HPDE6-E6E7 (cell line): ENCODE results near the gene SH2D3C.

ENCODE experiments used
- DNase-seq: peaks from one replicate; pipeline ENCODE4 v3.0.0; 2011; ENCODE audit warnings: missing footprints; ENCODE audit errors: extremely low spot score

SH2D3C gene, protein sequence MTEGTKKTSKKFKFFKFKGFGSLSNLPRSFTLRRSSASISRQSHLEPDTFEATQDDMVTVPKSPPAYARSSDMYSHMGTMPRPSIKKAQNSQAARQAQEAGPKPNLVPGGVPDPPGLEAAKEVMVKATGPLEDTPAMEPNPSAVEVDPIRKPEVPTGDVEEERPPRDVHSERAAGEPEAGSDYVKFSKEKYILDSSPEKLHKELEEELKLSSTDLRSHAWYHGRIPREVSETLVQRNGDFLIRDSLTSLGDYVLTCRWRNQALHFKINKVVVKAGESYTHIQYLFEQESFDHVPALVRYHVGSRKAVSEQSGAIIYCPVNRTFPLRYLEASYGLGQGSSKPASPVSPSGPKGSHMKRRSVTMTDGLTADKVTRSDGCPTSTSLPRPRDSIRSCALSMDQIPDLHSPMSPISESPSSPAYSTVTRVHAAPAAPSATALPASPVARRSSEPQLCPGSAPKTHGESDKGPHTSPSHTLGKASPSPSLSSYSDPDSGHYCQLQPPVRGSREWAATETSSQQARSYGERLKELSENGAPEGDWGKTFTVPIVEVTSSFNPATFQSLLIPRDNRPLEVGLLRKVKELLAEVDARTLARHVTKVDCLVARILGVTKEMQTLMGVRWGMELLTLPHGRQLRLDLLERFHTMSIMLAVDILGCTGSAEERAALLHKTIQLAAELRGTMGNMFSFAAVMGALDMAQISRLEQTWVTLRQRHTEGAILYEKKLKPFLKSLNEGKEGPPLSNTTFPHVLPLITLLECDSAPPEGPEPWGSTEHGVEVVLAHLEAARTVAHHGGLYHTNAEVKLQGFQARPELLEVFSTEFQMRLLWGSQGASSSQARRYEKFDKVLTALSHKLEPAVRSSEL

DNA sequence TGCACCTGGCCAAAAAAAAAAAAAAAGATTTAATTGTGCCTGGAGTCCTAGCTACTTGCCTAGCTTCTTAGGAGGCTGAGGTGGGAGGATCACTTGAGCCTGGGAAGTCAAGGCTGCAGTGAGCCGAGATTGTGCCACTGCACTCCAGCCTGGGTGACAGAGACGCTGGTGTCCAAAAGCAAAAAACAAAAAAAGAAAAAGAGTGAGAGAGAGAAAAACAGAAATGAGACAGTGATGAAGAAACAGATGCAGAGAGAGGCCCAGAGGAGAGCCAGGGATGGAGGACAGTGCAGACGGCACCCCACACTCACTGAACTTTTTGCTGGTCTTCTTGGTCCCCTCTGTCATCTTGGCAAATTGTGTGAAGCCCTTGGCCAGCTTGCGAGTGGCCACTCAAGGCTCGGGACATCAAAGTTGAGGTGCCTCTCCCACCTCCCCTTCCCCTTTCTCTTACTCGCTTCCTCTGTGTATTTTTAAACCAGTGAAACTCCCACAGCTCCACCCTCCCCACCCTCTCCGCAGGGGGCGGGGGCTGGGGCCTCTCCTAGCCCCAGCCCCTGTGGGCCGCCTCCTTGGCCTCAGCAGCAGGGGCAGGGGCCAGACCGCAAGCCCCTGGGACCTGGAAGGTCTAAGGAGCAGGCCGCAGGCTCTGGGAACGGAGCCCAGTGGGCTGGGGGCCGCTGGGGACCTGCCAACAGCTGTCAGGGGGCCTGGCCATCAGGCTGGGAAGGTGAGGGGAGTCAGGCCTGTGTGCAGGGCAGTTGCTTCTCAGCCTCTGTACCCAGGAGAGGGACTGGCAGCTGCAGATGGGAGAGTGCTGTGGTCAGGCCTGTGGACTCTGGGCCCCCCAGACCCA is at the start of gene SH2D3C:
Gene SH2D3C, minus strand, starts transcription at position 387 of the 856 bp plus-strand sequence. Its CDS starts 39 bp downstream, at position 348.
- no peak for DNase-seq

DNA sequence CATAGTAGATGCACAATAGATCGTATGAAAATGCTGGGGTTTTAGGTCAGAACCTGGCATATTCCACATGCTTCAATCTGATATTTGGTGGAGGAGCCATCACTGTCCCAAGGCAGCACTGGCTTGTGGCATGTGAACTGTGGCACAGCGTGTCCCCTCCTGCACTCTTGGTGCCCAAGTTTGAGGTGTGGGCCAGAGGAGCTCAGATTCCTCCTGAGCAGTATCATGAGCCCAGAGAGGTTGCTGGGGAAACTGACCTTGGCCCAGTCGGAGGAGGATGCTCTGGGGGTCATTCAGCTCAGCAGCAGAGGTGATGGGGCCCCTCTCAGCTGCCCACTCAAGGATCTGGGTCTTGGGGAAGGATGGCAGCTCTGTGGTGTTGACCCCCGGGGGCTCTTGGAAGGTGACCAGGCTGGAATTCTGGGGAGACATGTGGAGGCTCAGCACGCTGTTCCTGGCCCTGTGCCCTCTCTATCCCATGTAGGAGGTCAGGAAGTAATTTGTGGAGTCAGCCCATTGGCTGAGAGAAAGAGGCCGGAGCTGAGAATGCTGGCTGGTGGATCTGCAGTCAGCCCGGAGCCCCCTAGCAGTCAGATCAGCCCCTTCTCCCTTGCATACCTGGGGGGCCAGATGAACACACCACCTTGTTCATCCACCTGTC is 47.9 kb upstream of the SH2D3C start:
- DNase-seq = no peak

DNA sequence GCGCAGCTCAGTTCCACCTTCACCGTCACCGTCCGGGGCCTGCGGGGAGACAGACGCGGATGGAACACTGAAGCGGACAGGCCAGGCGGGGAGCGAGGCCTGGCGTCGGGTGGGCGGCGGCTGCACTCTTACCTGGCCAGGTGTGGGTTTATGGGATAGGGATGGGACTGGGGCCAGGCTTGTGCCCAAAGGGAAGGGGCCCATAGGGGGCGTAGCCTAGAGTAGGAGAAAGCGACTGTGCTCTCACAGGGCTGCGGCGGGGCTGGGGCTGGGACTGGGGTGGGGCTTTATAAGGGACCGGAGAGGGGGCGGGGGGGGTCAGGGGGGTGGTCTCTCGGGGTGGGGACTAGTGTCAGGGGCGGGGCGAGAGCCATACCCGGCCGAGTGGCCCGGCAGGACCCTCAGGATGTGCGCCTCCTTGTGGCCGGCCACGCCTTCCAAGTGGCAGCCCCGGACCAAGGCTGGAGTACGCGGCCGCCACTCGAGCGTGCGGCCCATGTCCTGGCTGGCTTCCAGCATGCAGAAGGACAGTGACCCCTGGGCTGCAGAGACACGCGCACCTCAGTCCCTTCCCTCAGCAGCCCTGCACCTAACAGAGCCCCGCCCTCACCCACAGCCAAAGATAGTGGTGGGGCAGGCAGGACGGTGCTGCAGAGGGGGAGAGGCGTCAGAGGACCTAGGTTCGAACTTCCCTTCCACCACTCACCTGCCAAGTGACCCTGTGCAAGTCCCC is 47.0 kb upstream of the SH2D3C start:
- no peak for DNase-seq

DNA sequence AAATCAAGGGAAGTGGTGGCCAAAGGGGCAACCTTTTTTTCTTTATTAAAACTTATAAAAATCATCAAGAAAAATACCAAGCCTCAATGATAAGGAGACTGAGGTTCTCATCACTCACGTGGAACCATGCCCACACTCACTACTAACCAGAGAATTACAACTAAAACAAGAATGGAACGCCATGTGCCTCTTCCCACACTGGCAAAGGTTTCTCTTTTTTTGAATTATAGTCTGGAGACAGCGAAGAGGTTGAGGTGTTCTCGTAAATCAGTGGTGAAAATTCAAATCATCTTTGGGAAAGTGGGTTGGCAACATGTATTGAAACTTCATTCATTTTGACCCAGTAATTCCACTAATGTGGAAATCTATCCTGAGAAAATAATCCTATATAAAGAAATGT is 43.6 kb upstream of the SH2D3C start:
- no peak for DNase-seq

DNA sequence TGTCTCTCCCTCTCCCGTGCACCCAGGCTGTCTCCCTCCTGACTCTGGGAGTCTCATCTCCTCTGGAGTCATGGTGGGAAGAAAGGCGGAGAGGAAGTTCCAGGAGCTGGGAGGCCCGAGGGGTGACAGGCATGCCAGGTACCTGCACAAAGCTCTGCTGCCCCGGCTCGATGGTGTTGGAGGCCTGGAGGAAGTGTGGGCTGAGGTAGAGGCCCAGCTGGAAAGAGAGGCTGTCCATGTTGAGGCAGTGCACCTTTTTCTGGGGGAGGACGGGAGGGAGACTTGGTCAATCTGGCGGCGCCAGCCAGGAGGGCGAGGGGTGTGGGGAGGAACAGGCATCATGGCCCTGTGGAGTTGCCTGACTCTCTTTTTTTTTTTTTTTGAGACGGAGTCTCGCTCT is 40.1 kb upstream of the SH2D3C start:
- no peak for DNase-seq

DNA sequence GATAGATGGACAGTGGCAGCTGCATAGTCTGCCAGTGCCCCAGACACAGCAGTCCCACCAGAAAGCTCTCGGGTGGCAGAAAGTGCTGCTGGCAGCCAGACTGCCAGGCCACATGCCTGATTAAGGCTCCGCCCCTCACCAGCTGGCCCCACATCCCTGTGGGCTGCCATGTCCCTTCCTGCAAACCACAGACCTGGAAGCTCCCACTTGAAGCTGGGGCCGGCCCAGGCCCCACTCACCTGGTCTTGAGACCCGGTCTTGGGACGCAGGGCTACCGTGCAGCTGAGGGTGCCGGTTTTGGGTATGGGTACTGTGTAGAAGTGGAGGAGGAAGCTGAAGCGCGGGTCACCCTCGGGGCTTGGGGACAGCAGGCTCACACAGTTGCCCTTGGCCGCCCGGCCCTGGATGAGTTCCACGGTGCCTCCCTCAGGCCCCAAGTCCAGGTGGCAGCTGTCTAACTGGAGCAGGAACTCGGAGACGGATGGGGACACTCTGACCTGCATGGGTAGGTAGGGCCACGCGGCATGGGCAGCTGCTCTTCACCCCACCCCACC is 39.5 kb upstream of the SH2D3C start:
- DNase-seq = no peak

DNA sequence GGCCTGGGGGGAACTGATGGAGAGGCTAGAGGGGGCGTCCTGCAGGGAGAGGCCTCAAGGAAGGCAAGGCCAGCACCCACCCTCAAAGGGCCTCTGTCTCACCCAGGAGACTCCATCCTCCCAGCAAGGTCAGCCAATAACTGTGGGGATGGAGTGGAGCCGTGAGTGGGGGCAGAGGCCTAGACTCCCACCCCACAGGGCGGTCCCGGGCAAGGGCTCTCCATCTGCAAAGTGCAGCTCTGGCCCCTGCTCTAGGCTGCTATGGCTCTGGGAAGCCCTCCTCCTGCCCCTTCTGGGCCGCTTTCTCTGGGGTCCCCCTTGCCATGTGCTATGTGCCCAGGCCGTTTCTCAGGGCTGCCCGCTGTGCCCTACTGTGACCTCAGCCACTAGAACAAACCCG is 38.3 kb upstream of the SH2D3C start:
- no peak for DNase-seq

DNA sequence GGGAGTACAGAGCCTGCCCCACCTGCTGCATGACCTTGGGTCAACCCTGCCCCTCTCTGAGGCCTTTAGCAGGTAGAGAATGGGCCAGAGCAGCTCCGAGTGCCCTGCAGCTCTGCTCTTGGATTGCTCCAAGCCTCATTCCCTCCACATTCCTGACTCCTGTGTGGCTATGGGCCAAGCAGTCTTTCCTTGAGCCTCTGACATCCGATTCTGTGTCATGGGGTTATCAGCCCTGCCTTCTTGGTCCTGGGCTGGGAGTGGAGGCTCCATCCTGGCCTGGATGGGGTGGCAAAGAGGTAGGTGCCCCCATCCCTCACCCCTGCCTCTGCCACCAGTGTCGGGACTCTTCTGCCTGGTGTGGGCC is 37.9 kb upstream of the SH2D3C start:
- DNase-seq = no peak

DNA sequence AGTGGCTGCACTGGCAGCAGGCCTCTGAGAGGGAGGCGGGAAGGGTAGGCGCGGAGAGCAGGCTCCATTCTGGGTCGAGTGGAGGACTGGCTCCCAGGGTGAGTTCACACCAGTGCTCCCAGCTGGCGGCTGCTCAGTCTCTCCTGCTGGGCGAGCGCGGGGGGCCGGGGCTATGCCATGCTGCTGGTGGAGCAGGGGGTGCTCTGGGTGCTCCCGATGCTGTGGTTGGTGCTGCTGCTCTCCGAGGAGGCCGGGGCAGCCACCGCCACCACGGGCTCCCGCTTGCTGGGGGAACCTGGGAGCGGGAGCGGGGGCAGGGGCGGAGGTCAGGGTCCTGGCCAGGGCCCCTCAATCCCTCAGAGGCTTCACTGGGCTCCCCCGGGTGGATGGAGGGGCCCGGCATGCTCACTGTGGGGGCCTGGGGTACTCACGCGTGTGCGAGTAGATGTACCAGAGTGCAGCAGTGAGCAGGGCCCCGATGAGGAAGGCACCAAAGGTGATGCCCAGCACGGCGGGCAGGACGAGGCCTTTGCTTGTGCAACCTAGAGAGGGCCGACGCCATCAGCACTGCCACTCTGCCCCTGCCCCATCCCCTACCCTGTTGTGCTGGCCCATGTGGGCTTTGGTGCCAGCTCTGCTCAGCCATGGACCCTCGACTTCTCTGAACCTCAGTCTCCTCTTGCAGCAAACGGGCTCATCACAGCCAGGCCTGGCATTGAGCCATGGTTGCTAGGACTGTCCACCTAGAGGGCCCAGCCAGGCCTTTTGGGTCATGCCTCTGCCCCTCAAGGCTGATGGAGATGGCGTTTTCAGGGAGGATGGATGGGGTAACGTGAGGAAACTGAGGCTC is 37.3 kb upstream of the SH2D3C start:
- DNase-seq = no peak

DNA sequence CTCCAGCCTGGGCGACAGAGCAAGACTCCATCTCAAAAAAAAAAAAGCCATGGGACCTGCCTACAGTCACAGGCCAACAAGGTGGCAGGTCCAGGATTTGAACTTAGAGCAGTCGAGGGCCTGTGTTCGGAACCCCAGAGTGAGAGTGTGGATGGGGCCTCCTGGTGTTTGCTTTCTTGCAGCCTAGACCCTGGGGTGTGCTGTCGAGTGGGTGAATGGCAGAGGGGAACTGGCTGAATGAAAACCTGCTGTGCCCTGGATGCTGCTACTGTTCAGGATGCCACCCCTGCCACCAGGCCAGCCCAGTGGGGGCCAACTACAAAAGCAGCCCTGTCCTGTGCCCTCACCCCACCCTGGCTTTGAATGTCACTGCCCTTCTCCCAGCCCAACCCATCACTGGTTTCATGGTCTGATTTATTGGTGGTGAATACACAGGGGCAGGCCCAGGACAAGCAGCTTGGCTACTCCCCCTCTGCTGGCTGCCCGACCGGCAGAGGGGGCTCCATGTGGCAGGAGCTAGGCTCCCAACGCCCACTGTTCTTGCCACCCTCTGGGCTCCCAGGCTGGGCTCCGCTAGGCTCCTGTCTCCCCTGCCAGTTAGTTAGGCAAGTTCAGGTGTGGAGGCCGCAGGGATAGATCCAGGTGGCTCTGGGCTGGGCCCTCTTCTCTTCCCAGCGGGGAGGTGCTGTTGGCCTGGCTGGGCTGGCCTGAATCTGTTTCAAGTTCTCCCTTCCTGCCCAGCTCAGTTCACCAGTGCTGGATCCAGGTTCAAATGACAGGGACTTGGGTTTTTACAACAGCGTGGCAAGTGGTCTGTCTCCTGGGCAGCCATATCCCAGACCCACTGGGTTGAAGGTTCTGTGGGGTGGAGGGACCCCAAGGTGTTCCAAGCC is 36.4 kb upstream of the SH2D3C start:
- no peak for DNase-seq

DNA sequence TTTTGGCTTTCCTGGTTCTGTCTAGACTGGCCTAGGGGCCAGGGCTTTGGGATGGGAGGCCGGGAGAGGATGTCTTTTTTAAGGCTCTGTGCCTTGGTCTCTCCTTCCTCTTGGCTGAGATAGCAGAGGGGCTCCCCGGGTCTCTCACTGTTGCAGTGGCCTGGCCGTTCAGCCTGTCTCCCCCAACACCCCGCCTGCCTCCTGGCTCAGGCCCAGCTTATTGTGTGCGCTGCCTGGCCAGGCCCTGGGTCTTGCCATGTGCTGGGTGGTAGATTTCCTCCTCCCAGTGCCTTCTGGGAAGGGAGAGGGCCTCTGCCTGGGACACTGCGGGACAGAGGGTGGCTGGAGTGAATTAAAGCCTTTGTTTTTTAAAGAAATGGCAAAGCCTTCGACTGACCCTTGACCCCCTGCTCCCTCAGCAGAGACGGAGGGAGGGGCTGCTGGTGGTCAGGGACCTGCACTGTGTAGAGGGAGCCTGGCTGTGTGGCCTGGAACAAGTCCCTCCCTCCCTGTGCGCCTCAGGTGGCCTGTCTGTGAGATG is 35.3 kb upstream of the SH2D3C start:
- DNase-seq = no peak

DNA sequence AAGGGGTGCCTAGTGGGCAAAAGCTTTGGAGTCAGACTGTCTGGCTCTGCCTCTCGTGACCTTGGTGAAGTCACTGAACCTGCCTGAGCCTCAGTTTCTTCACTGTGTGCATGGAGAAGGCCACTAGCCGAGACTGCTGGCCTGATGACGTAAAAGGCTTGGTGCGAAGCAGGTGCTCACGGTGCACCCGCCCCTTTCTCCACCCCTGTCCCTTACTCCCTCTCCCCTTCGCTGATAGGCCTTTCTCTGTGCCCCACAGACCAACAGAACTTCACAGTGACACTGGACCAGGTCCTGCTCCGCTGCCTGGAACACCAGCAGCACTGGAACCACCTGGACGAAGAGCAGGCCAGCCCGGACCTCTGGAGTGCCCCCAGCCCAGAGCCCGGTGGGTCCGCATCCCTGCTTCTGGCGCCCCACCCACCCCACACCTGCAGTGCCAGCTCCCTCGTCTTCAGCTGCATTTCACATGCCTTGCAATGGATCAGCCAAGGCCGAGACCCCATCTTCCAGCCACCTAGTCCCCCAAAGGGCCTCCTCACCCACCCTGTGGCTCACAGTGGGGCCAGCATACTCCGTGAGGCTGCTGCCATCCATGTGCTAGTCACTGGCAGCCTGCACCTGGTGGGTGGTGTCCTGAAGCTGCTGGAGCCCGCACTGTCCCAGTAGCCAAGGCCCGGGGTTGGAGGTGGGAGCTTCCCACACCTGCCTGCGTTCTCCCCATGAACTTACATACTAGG is 34.6 kb upstream of the SH2D3C start:
- no peak for DNase-seq

DNA sequence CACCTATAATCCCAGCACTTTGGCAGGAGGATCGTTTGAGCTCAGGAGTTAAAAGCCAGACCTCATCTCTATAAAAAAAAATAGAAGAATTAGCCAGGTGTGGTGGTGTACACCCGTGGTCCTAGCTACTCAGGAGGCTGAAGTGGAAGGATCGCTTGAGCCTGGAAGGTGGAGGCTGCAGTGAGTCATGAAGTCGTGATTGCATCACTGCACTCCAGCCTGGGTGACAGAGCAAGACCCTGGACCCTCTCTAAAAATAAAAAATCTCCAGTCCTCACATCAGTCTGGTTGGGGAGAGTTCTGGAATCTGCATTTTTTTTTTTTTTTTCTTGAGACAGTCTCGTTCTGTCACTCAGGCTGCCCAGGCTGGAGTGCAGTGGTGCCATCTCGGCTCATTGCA is 33.5 kb upstream of the SH2D3C start:
- no peak for DNase-seq

DNA sequence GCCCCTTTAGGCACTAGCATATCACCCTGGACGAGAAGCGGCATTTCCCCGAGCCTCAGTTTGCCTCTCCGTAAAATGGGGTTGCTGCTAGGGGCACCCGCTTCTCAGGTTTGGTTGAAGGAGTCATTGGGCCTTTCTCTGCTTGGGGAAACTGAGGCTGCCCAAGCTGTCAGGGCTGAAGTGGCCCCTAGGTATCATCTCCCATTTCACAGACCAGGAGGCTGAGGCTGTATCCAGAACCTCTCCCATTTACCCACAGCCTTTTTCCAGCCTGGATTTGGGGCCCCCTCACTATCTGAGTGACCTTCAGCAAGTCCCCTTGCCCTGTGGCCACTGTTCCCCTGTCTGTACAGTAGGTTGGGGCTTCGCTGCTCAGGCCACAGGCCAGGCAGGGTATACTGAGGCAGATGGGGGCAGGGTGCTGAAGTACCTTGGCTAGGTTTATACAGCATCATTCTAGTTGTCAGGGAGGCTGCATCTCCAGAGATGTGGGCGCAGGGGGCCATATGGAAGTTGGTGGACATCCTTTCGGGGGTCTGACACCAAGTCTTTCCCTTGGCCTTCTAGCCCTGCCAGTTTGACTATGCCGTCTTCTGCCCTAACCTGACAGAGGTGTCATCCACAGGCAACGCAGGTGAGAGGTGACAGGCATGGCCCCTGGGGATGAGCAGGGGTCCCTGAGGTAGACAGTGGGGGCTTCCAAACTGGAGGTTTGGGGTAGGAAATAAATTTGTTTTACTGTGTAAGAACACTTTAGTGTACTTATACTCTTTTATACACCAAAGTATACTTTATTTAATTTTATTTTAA is 32.1 kb upstream of the SH2D3C start:
- DNase-seq = no peak

DNA sequence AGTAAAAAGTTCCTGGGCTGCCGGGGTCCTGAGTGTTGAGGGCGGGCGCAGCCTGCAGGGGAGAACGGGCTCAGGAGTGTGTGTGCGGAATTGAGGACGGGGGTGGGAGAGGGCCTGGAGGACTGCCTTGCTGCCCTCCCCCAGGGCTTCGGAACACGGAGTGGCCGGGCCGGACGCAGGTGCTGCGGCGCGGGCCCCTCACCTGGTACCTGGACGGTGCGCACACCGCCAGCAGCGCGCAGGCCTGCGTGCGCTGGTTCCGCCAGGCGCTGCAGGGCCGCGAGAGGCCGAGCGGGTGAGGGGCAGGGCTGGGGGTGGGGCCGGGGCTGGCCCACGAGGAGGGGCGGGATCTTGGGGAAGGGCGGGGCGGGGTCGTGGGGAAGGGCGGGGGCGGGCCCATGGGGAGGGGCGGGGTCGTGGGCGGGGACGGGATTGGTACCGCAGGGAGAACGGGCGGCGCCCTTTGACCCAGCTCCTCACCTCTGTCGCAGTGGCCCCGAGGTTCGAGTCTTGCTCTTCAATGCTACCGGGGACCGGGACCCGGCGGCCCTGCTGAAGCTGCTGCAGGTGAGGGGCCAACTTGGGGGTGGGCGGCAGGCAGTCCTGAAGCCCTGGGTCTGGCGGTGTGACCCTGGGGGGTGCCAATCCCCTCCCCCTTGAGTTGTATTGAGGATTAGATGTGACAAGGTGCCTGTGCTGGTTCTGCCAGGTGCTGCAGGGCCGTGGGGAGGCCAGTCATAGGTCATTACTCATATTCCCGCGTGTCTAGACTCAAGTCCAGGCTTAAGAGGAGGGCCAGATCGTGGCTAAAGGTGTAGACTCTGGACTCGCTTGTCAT is 31.3 kb upstream of the SH2D3C start:
- DNase-seq = no peak
